K562 (cell line): ENCODE results near the gene CALU. TPM values are rescaled to one million over a fixed set of nuclear protein-coding genes. Genes with fewer than 3 reads are reported as not detected.
A peak's percentile ranks its signal among the peaks of the same experiment; 100 is the strongest.

Experiments
- ARID1B ChIP-seq: fragments of 450-650 bp; IDR thresholded peaks from 2 replicates; pipeline ENCODE4 v1.6.1; 2016; ENCODE audit warnings: antibody characterized with exemption, mild to moderate bottlenecking, inconsistent platforms
- CCNT2 ChIP-seq: IDR thresholded peaks from 2 replicates; pipeline ENCODE4 v1.6.1; 2011; ENCODE audit warnings: borderline replicate concordance, low read depth, mild to moderate bottlenecking, moderate library complexity, mixed read lengths, low read length; ENCODE audit not compliant: insufficient read length; ENCODE audit errors: extremely low read depth
- CXXC5 ChIP-seq: fragments of 250-450 bp; sonication (Bioruptor Pico); IDR thresholded peaks from 2 replicates; pipeline ENCODE4 v1.8.0; 2022; ENCODE audit warnings: inconsistent platforms, mild to moderate bottlenecking, moderate library complexity
- FOXK2 ChIP-seq, 2 experiments: fragments of 450-650 bp; IDR thresholded peaks in 1 of 2; conservative IDR thresholded peaks in 1 of 2; 2 replicates each; pipeline ENCODE4 v1.6.1; 2016; ENCODE audit warnings: low read depth in 2 of 2, mild to moderate bottlenecking in 1 of 2
- GATAD2A ChIP-seq: fragments of 450-650 bp; IDR thresholded peaks from 2 replicates; pipeline ENCODE4 v1.6.1; 2017
- HEY1 ChIP-seq: fragments of 250-450 bp; sonication (Bioruptor Pico); IDR thresholded peaks from 2 replicates; pipeline ENCODE4 v1.5.0; 2020; ENCODE audit warnings: mild to moderate bottlenecking, moderate library complexity, borderline replicate concordance
- SMARCA4 ChIP-seq: fragments of 450-650 bp; IDR thresholded peaks from 2 replicates; pipeline ENCODE4 v1.6.1; 2016
- SNRNP70 ChIP-seq: fragments of 200-400 bp; formaldehyde crosslinking; optimal IDR thresholded peaks from 2 replicates; pipeline ENCODE3; 2017; ENCODE audit warnings: low read depth, low read length
- SRSF1 ChIP-seq: fragments of 200-400 bp; formaldehyde crosslinking; IDR thresholded peaks from 2 replicates; pipeline ENCODE4 v1.6.1; 2017; ENCODE audit warnings: mild to moderate bottlenecking, low read depth, low read length, moderate library complexity
- TOE1 ChIP-seq, 2 experiments: fragments of 450-650 bp in 1 of 2; sonication (generic) in 1 of 2; formaldehyde crosslinking in 1 of 2; IDR thresholded peaks; 2 replicates each; pipeline versions ENCODE4 v1.7.1 to v1.8.0; 2016 to 2022; ENCODE audit warnings: borderline replicate concordance in 2 of 2, mild to moderate bottlenecking in 2 of 2, antibody characterized with exemption in 1 of 2, inconsistent platforms in 1 of 2, low read depth in 1 of 2, missing genetic modification reagents in 1 of 2, moderate library complexity in 1 of 2
- ZNF644 ChIP-seq: fragments of 200-800 bp; sonication (Bioruptor generic); IDR thresholded peaks from 2 replicates; pipeline ENCODE4 v1.6.1; 2016; ENCODE audit warnings: low read depth, missing genetic modification characterization, missing compliant biosample characterization
- ZNF780A ChIP-seq: fragments of 250-450 bp; sonication (Bioruptor Pico); IDR thresholded peaks from 2 replicates; pipeline ENCODE4 v1.5.0; 2021; ENCODE audit warnings: mild to moderate bottlenecking
- ZNF785 ChIP-seq: fragments of 250-450 bp; sonication (Bioruptor Pico); IDR thresholded peaks from 2 replicates; pipeline ENCODE4 v1.4.0; 2020; ENCODE audit warnings: mild to moderate bottlenecking
- polyA plus RNA-seq, 8 experiments: library from polyadenylated mRNA; depleted of rRNA in 4 of 8; stranded (reverse) in 5 of 8; unstranded in 3 of 8; fragments of >200 nt; fragmentation: Nextera tagmentation in 2 of 8; fragmentation: Illumina TruSeq in 1 of 8; extraction: Ambion mirVana in 2 of 8; extraction: Trizol in 1 of 8; gene quantifications; 2 replicates each; pipeline versions ENCODE4 v1.2.1 to v1.2.3, GENCODE V29; 2011 to 2014; ENCODE audit warnings: inconsistent platforms in 1 of 8, missing spikeins in 1 of 8
- total RNA-seq, 7 experiments: library from RNA; depleted of rRNA in 6 of 7; stranded (reverse); fragments of >200 nt in 6 of 7; fragmentation: Illumina TruSeq in 2 of 7; extraction: Trizol in 2 of 7; gene quantifications; 2 replicates each; pipeline versions ENCODE4 v1.2.1 to v1.2.3, GENCODE V29; 2011 to 2021; ENCODE audit warnings: low replicate concordance in 1 of 7
- TF ChIP-seq, protein P1 (sequence below): fragments of 250-450 bp; sonication (Bioruptor Pico); IDR thresholded peaks from 2 replicates; pipeline ENCODE4 v1.4.0; 2020; ENCODE audit warnings: mild to moderate bottlenecking, moderate library complexity, borderline replicate concordance

Gene CALU
- total and polyA plus RNA-seq, 9 of the 15 experiments (the other 6 are each of a cell fraction or from before 2014, with no cell fraction given) = 166 to 286 (median 215) TPM

DNA sequence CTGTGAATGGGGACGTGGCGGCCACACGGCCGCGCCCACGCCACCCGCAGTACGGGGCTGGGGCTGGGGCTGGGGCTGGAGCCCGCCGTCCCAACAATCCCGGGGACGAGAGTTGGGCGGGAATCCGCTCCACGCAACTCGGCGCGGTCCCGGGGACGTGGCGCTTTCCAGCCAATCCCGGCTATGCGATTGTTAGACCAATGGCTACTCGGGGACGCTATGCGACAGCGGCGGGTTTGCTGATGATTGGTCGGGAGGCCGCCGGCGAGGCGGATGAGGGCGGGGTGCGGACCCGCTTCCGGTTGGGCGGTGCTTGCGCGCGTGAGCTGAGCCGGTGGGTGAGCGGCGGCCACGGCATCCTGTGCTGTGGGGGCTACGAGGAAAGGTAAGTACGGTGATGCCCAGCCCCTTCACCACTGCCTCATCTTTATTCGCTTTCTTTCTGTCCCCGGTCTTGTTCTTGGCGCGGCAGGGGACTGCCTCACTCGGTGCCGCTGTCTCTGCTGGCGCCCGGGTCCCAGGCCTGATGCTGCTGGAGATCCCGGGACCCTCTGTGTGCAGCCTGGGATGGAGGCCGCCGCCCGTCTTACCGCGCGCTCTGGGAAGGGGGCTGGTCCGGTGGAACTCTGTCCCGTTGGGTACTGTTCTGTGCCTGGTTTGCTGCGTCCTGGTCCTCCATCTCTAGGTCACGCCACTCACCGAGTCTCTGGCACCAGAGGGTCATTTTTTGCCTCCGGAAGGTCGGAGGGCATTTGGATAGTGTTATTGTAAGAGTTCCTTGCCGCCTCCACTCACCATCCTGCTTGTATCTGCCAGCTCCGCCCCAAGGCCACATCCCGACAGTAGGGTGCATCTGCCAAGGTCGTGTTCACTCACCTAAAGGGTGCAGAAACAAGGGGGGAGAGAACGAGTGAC, at the start of gene CALU (continued):
- peak; percentile 100 for TF ChIP-seq CXXC5 (CRISPR knock-in tag)
- peak in 1 of 2 experiments; percentile 4; a peak in 2 of 4 replicates for TF ChIP-seq FOXK2 (conservative IDR thresholded peaks at IDR 0.05 in 1 of 2, IDR thresholded peaks at IDR 0.05 in 1 of 2; ENCODE audit: low read depth in 2 of 2)
- TF ChIP-seq SNRNP70 = no peak
- peak; percentile 10; the same call in 1 of the 2 replicates for TF ChIP-seq TOE1 (IDR thresholded peaks at IDR 0.05; ENCODE audit: borderline replicate concordance)
- TF ChIP-seq TOE1 (CRISPR knock-in tag; IDR thresholded peaks at IDR 0.05; ENCODE audit: borderline replicate concordance, low read depth) = 0 out of 2 replicates have a peak, but pooled peaks have one; percentile 23
- no peak for TF ChIP-seq ZNF644 (tag)
- no peak for TF ChIP-seq HEY1 (CRISPR knock-in tag)
- TF ChIP-seq ZNF780A = no peak
- TF ChIP-seq GATAD2A = peak; percentile 43; the same call in 1 of the 2 replicates
- TF ChIP-seq, protein P1, sequence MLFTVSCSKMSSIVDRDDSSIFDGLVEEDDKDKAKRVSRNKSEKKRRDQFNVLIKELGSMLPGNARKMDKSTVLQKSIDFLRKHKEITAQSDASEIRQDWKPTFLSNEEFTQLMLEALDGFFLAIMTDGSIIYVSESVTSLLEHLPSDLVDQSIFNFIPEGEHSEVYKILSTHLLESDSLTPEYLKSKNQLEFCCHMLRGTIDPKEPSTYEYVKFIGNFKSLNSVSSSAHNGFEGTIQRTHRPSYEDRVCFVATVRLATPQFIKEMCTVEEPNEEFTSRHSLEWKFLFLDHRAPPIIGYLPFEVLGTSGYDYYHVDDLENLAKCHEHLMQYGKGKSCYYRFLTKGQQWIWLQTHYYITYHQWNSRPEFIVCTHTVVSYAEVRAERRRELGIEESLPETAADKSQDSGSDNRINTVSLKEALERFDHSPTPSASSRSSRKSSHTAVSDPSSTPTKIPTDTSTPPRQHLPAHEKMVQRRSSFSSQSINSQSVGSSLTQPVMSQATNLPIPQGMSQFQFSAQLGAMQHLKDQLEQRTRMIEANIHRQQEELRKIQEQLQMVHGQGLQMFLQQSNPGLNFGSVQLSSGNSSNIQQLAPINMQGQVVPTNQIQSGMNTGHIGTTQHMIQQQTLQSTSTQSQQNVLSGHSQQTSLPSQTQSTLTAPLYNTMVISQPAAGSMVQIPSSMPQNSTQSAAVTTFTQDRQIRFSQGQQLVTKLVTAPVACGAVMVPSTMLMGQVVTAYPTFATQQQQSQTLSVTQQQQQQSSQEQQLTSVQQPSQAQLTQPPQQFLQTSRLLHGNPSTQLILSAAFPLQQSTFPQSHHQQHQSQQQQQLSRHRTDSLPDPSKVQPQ (CRISPR knock-in tag) = no peak
- TF ChIP-seq CCNT2 = peak; percentile 97
- peak; percentile 58 for TF ChIP-seq ARID1B
- TF ChIP-seq SMARCA4 = peak; percentile 34
- TF ChIP-seq SRSF1 = no peak
- no peak for TF ChIP-seq ZNF785 (CRISPR knock-in tag)
